Vagina (tissue), 2 donors: Measurements from ENCODE around the gene DSG2. TPM values are rescaled to one million over a fixed set of nuclear protein-coding genes. Genes with fewer than 3 reads are reported as not detected.

Experiments
- DNase-seq, 2 donors: peaks; one replicate each; pipeline ENCODE4 v3.0.0-alpha.2; 2017; ENCODE audit errors: extremely low spot score in 2 of 2
- H3K27ac ChIP-seq: fragments of 200-600 bp; sonication (generic); one replicate; pipeline ENCODE4 v1.5.1; 2019
- H3K27me3 ChIP-seq: fragments of 200-600 bp; sonication (generic); one replicate; pipeline ENCODE4 v1.5.1; 2019
- H3K36me3 ChIP-seq, 2 donors: fragments of 200-600 bp; sonication (generic); one replicate each; pipeline ENCODE4 v1.5.1; 2017 to 2019
- H3K4me1 ChIP-seq: fragments of 200-600 bp; sonication (generic); one replicate; pipeline ENCODE4 v1.5.1; 2019
- H3K4me3 ChIP-seq, 2 donors: fragments of 200-600 bp; sonication (generic); 1 replicate in 1 of 2; 2 replicates in 1 of 2; pipeline ENCODE4 v1.5.1; 2016 to 2019
- H3K9me3 ChIP-seq: fragments of 200-600 bp; sonication (generic); one replicate; pipeline ENCODE4 v1.5.1; 2019
- CTCF ChIP-seq, 3 experiments: fragments of 450-650 bp in 2 of 3; fragments of 200-600 bp in 1 of 3; sonication (generic) in 1 of 3; IDR thresholded peaks; one replicate each; pipeline ENCODE4 v1.5.1; 2017 to 2019; ENCODE audit warnings: antibody characterized with exemption in 3 of 3, mild to moderate bottlenecking in 2 of 3, moderate library complexity in 2 of 3
- POLR2A ChIP-seq, 2 donors: fragments of 450-650 bp; IDR thresholded peaks; one replicate each; pipeline ENCODE4 v1.6.1; 2017; ENCODE audit warnings: antibody characterized with exemption in 2 of 2, mild to moderate bottlenecking in 2 of 2, moderate library complexity in 2 of 2
- POLR2AphosphoS5 ChIP-seq, 2 donors: sonication (generic); formaldehyde crosslinking; IDR thresholded peaks; one replicate each; pipeline ENCODE4 v1.9.0; 2017; ENCODE audit warnings: antibody characterized with exemption in 2 of 2, mild to moderate bottlenecking in 2 of 2, low read depth in 1 of 2; ENCODE audit not compliant: insufficient read depth in 1 of 2
- intact Hi-C: fragments of 100-400 bp; cut with DNase I; formaldehyde crosslinking; loops from one replicate; pipeline ENCODE4 v1.15.1; 2023
- total RNA-seq: library from RNA; depleted of rRNA; stranded (reverse); fragments of >200 nt; gene quantifications from one replicate; pipeline ENCODE4 v1.2.3, GENCODE V29; 2016

Gene DSG2
- total RNA-seq, 1 donor from 2014 or later: 11.8 TPM

- TF ChIP-seq CTCF (IDR thresholded peaks at IDR 0.05) (no peak), POLR2AphosphoS5 (IDR thresholded peaks at IDR 0.05; ENCODE audit: insufficient read depth in 1 of 2, low read depth in 1 of 2) (no peak), POLR2A (IDR thresholded peaks at IDR 0.05) (no peak)
- Histone ChIP-seq H3K27ac (no peak overlapping the region), H3K36me3 (peaks cover 0 to 13% of the 10 kb centered on the region in 2 donors), H3K9me3 (no peaks in the 10 kb centered on the region), H3K4me1 (no peaks in the 10 kb centered on the region), H3K4me3 (no peak overlapping the region), H3K27me3 (no peaks in the 10 kb centered on the region)
- DNase-seq: no peak
- intact Hi-C loops: no loop called here
Observed at GRCh38 chr18:31478688-31479087, 19.3 kb upstream of the DSG2 start.

DNA sequence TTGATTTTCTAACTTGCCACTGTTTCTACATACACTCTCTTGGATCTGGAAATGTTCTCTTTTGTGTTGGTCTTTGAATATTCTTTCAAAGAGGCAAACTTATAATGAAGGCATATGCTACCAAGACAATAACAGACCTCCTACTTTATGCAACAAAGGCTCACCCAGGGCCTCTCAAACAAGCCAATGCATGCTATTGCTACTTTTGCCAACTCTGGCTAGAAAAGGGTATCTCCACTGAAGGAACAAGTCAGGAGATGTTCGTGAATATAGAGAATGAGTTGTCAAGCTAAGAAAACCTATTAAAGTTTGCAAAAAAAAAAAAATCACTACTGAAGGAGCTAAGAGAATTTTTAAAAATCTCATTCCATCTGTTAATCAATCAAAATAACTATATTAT is 15.9 kb upstream of the DSG2 start:
- TF ChIP-seq POLR2AphosphoS5 (IDR thresholded peaks at IDR 0.05; ENCODE audit: insufficient read depth in 1 of 2, low read depth in 1 of 2) (peak in 1 of 2 donors; percentile 29), CTCF (IDR thresholded peaks at IDR 0.05) (no peak), POLR2A (IDR thresholded peaks at IDR 0.05) (no peak)
- Histone ChIP-seq H3K27me3 (no peaks in the 10 kb centered on the region), H3K4me1 (no peaks in the 10 kb centered on the region), H3K9me3 (no peaks in the 10 kb centered on the region), H3K36me3 (peaks cover 0 to 6% of the 10 kb centered on the region in 2 donors), H3K27ac (no peak overlapping the region), H3K4me3 (no peak overlapping the region)
- intact Hi-C loops: no loop called here
- DNase-seq: no peak

DNA sequence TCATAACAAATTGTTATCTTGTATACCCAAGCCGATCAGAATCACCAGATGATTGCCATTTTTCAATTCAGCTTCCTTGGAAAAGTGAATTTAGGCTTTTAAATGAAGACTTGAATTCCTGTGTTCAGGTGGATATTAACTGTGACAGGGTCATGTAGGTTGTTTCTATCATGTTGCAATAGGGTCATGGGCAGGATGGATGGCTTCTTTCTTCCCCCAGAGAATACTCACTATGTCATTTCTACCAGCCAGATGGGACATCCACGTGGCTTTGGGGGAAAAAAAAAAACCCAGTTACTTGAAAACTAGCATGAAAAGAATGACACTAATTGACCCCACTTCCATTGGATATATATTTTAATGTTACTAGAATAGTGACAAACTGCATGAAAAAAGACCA is 14.6 kb upstream of the DSG2 start:
- no peak for DNase-seq
- H3K36me3 ChIP-seq: no peaks in the 10 kb centered on the region
- no peak overlapping the region for H3K27ac ChIP-seq
- no peaks in the 10 kb centered on the region for H3K4me1 ChIP-seq
- no peak for TF ChIP-seq POLR2A (IDR thresholded peaks at IDR 0.05)
- TF ChIP-seq CTCF (IDR thresholded peaks at IDR 0.05): no peak
- no peak for TF ChIP-seq POLR2AphosphoS5 (IDR thresholded peaks at IDR 0.05; ENCODE audit: insufficient read depth in 1 of 2, low read depth in 1 of 2)
- intact Hi-C loops: no loop called here
- H3K4me3 ChIP-seq: no peak overlapping the region
- no peaks in the 10 kb centered on the region for H3K9me3 ChIP-seq
- no peaks in the 10 kb centered on the region for H3K27me3 ChIP-seq

- intact Hi-C loops: no loop called here
- Histone ChIP-seq H3K27me3 (no peaks in the 10 kb centered on the region), H3K27ac (no peak overlapping the region), H3K9me3 (no peaks in the 10 kb centered on the region), H3K36me3 (no peaks in the 10 kb centered on the region), H3K4me3 (no peak overlapping the region), H3K4me1 (no peaks in the 10 kb centered on the region)
- TF ChIP-seq CTCF (IDR thresholded peaks at IDR 0.05): no peak
- TF ChIP-seq POLR2A (IDR thresholded peaks at IDR 0.05): no peak
- TF ChIP-seq POLR2AphosphoS5 (IDR thresholded peaks at IDR 0.05; ENCODE audit: insufficient read depth in 1 of 2, low read depth in 1 of 2): no peak
- no peak for DNase-seq
Observed at GRCh38 chr18:31484461-31484860, 13.5 kb upstream of the DSG2 start.

- TF ChIP-seq POLR2AphosphoS5 (IDR thresholded peaks at IDR 0.05; ENCODE audit: insufficient read depth in 1 of 2, low read depth in 1 of 2) (no peak), CTCF (IDR thresholded peaks at IDR 0.05) (no peak), POLR2A (IDR thresholded peaks at IDR 0.05) (no peak)
- H3K9me3 ChIP-seq: no peaks in the 10 kb centered on the region
- H3K36me3 ChIP-seq: no peaks in the 10 kb centered on the region
- DNase-seq: no peak
- no peaks in the 10 kb centered on the region for H3K27me3 ChIP-seq
- peaks cover 5% of the 10 kb centered on the region for H3K4me1 ChIP-seq
- no peak overlapping the region for H3K27ac ChIP-seq
- intact Hi-C loops: no loop called here
- no peak overlapping the region for H3K4me3 ChIP-seq
Observed at GRCh38 chr18:31486165-31486564, 11.8 kb upstream of the DSG2 start.
